Measurements from ENCODE around the gene RTEL1.
"Not testable (repeated sequence)": the region's sequence is repeated elsewhere in the genome, so short reads cannot be mapped to it uniquely, and the experiment has no call there.

RTEL1 gene

GRCh38 chr20:63627751-63628245 lies 30.3 kb upstream of the RTEL1 start:
- no peak for DNase-seq (ENCODE audit: extremely low read depth, low read depth)
- TF ChIP-seq, protein P1, sequence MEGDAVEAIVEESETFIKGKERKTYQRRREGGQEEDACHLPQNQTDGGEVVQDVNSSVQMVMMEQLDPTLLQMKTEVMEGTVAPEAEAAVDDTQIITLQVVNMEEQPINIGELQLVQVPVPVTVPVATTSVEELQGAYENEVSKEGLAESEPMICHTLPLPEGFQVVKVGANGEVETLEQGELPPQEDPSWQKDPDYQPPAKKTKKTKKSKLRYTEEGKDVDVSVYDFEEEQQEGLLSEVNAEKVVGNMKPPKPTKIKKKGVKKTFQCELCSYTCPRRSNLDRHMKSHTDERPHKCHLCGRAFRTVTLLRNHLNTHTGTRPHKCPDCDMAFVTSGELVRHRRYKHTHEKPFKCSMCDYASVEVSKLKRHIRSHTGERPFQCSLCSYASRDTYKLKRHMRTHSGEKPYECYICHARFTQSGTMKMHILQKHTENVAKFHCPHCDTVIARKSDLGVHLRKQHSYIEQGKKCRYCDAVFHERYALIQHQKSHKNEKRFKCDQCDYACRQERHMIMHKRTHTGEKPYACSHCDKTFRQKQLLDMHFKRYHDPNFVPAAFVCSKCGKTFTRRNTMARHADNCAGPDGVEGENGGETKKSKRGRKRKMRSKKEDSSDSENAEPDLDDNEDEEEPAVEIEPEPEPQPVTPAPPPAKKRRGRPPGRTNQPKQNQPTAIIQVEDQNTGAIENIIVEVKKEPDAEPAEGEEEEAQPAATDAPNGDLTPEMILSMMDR (IDR thresholded peaks at IDR 0.05; ENCODE audit: low read depth, low read length, missing control alignments) = no peak
- peak overlapping the region; percentile 96 for H3K4me3 ChIP-seq (replicated peaks; ENCODE audit: low read depth, low read length)

DNA sequence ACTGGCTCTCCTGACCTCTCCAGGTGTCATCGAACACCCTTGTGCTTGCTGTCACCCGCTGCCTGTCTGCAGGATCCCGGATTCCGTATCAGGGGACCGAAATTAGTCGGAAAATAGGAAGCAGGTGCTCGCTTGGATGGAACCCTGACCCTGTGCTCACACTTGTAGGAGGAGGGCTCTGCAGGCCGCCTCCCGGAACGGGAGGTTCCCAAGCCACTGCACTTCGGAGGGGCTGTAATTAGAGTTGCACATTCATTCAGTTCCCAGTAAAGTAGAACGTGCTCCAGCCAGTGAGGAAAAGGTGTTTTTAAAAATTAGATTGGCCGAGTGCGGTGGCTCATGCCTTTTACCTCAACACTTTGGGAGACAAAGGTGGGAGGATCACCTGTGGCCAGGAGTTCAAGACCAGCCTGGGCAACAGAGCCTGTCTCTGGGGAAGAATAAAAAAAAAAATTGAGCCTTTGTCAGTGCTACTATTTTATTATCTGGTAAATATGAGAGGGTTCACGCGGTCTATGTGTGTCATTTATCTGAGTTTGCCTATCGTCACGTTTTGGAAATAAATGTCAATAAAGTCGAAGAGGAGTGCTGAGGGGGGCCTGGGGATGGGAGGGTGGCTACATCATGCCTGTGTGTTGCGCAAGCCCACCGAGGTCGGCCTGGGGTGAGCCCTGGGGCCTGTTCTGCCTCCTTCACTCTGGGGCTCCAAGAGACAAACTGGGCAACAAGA lies 29.7 kb upstream of the RTEL1 start:
- H3K4me3 ChIP-seq (replicated peaks; ENCODE audit: low read depth, low read length) = peak overlapping the region; percentile 96
- DNase-seq (ENCODE audit: extremely low read depth, low read depth) = peak; percentile 59
- TF ChIP-seq, protein P1 (IDR thresholded peaks at IDR 0.05; ENCODE audit: low read depth, low read length, missing control alignments) = no peak

- H3K4me3 ChIP-seq (replicated peaks; ENCODE audit: low read depth, low read length); DNase-seq (ENCODE audit: extremely low read depth, low read depth): not testable (repeated sequence)
These were observed 27.2 kb upstream of the RTEL1 start for GRCh38 chr20:63630956-63631355.

- not testable (repeated sequence) for DNase-seq (ENCODE audit: extremely low read depth, low read depth)
These were observed 26.7 kb upstream of the RTEL1 start for GRCh38 chr20:63631426-63631825.

GRCh38 chr20:63633732-63634131 lies 24.4 kb upstream of the RTEL1 start:
- TF ChIP-seq, protein P1 (IDR thresholded peaks at IDR 0.05; ENCODE audit: low read depth, low read length, missing control alignments) = no peak
- no peak overlapping the region for H3K4me3 ChIP-seq (replicated peaks; ENCODE audit: low read depth, low read length)
- no peak for DNase-seq (ENCODE audit: extremely low read depth, low read depth)

More at GRCh38 chr20:63631426-63631825, 26.7 kb upstream of the RTEL1 start:
- not testable (repeated sequence) for H3K4me3 ChIP-seq (replicated peaks; ENCODE audit: low read depth, low read length)

DNA sequence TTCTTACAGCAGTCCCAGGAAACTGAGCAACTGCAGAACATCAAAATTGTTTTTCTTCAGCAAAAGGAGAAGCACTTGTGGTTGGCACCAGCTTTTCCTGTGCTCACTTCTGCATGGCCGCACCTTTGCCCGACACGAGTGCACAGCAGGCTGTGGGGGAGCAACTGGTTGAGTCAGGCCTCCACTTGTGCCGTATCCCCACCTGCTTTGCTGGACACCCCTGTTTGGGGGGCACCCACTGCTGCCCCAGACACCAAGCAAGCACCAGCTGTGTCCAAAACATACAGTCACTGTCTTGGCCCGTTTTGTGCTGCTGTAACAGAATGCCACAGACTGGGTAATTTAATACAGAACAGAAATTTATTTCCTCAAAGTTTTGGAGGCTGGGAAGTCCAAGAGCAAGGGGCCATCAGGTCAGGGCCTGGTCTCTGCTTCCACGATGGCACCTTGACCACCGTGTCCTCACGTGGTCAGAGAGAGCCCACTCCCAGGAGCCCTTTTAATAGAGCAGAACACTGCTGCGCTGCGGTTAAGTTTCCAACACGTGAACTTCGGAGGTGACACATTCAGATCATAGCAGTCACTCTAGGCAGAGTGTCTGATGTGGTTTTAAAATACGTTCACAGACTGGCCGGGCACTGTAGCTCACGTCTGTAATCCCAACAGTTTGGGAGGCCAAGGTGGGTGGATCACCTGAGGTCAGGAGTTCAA lies 22.5 kb upstream of the RTEL1 start:
- no peak for DNase-seq (ENCODE audit: extremely low read depth, low read depth)
- TF ChIP-seq, protein P1 (IDR thresholded peaks at IDR 0.05; ENCODE audit: low read depth, low read length, missing control alignments) = no peak
- no peak overlapping the region for H3K4me3 ChIP-seq (replicated peaks; ENCODE audit: low read depth, low read length)

DNA sequence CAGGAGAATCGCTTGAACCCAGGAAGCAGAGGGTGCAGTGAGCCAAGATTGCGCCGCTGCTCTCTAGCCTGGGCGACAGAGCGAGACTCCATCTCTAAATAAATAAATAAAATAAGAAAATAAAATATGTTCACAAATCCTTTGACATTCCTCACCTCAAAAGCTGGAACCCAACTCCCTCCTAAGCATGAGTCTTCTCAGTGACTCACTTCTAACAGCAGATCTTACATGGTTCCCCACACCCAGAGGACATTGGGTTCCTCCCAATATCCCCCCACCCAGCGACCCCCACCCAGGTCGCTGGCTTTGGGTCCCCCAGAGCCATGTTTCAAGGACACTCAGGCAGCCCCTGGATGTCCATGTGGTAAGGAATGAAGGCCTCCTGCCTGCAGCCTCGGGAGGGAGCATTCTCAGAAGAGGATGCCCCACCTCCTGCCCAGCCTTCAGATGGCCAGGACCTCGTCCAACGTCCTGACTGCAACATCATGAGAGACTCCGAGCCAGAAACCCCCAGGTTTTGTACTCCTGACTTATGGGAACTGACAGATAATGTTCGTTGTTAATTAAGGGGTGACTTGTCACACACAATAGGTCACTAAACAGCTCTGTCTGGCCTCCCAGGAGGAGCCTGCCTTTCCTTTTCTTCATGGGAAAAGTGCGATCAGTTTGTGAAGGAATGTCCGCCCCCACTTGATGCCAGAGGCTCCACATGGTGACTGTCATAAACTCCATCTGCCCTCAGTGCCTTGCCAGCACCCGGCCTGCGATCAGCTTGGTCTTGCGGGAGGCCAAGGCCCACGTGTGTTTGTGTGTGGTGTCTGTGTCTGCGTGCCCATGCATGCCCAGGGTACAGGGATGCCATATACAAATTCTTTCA lies 21.1 kb upstream of the RTEL1 start:
- TF ChIP-seq, protein P1 (IDR thresholded peaks at IDR 0.05; ENCODE audit: low read depth, low read length, missing control alignments) = no peak
- no peak overlapping the region for H3K4me3 ChIP-seq (replicated peaks; ENCODE audit: low read depth, low read length)
- DNase-seq (ENCODE audit: extremely low read depth, low read depth) = no peak

Measured in HFF-Myc (cell line).